Heart right ventricle (tissue), 16 donors: ENCODE data around the gene GUCY2F. TPM values are rescaled to one million over a fixed set of nuclear protein-coding genes. Genes with fewer than 3 reads are reported as not detected.

Experiments used
- ATAC-seq, 8 donors: fragments of 200-7000 bp; cut with Tn5 transposase; one replicate each; pipeline ENCODE4 v1.9.1; 2020; ENCODE audit warnings: mild to moderate bottlenecking in 8 of 8, moderate library complexity in 8 of 8, moderate number of reproducible peaks in 1 of 8
- DNase-seq, 2 donors: peaks; one replicate each; pipeline ENCODE4 v3.0.0-alpha.2; 2020
- H3K27ac ChIP-seq, 10 donors: fragments of 200-600 bp; sonication (generic) in 2 of 10; one replicate each; pipeline versions ENCODE4 v1.5.0 to v1.8.0; 2020 to 2022; ENCODE audit warnings: mild to moderate bottlenecking in 3 of 10
- H3K27me3 ChIP-seq, 7 donors: fragments of 200-600 bp; one replicate each; pipeline ENCODE4 v1.8.0; 2021 to 2022; ENCODE audit warnings: mild to moderate bottlenecking in 2 of 7
- H3K36me3 ChIP-seq, 9 donors: fragments of 200-600 bp; sonication (generic) in 1 of 9; one replicate each; pipeline versions ENCODE4 v1.5.0 to v1.8.0; 2020 to 2022; ENCODE audit warnings: mild to moderate bottlenecking in 2 of 9
- H3K4me1 ChIP-seq, 9 donors: fragments of 200-600 bp; sonication (generic) in 1 of 9; one replicate each; pipeline versions ENCODE4 v1.5.0 to v1.8.0; 2020 to 2022; ENCODE audit warnings: mild to moderate bottlenecking in 4 of 9
- H3K4me3 ChIP-seq, 10 donors: fragments of 200-600 bp; sonication (generic) in 2 of 10; one replicate each; pipeline versions ENCODE4 v1.5.0 to v1.8.0; 2020 to 2022; ENCODE audit warnings: mild to moderate bottlenecking in 7 of 10, moderate library complexity in 2 of 10
- H3K9me3 ChIP-seq, 11 donors: fragments of 200-600 bp in 10 of 11; sonication (generic) in 2 of 11; one replicate each; pipeline versions ENCODE4 v1.5.0 to v1.8.0; 2013 to 2022; ENCODE audit warnings: mild to moderate bottlenecking in 2 of 11, control low read depth in 1 of 11, moderate library complexity in 1 of 11
- WGBS, 2 donors: extraction: QIAGEN DNeasy Blood & Tissue Kit; methylation state at CpG; one replicate each; pipeline ENCODE4 v1.1.7; 2013; ENCODE audit warnings: inconsistent platforms in 1 of 2; 5-methylcytosine and 5-hydroxymethylcytosine counted together
- intact Hi-C, 10 donors: fragments of 100-400 bp; cut with DNase I; formaldehyde crosslinking; loops; one replicate each; pipeline versions ENCODE4 v1.11.1 to v1.14.2; 2022
- polyA plus RNA-seq, 2 donors: library from polyadenylated mRNA; stranded (reverse); fragments of 200-250 nt; gene quantifications; one replicate each; pipeline ENCODE4 v1.2.3, GENCODE V29; 2013
- total RNA-seq, 10 donors: library from RNA; stranded (reverse); fragmentation: NEBNext Ultra II Directional in 3 of 10; extraction: Animal tissue kit (Norgen Biotek cat#: 25700) in 3 of 10; gene quantifications; one replicate each; pipeline versions ENCODE4 v1.2.1 to v1.2.4, GENCODE V29; 2021 to 2023
- TF ChIP-seq, protein P1 (sequence below), 9 donors: fragments of 200-600 bp; sonication (generic) in 2 of 9; IDR thresholded peaks; one replicate each; pipeline versions ENCODE4 v1.5.0 to v1.8.0; 2021 to 2022; ENCODE audit warnings: antibody characterized with exemption in 9 of 9, mild to moderate bottlenecking in 5 of 9, moderate library complexity in 1 of 9
- donor health status: Arrhythmogenic right ventricular cardiomyopathy.
- donor health status: ischemic (EF 13 %, LVEDD 7.1; RV severe dilation, severe dysfunction).
- donor health status: healthy with polysubstance abuse.
- donor health status: DM: no; HTN: yes; CAD: no.
- donor health status: DM: no; HTN: no; CAD: no.
- donor health status: ischemic (EF 25% LVEDD 6.9; RV normal size, moderate dysfunction).
- donor health status: ischemic (EF 25% LVEDD 5.7; RV mildly dilated, moderate dysfunction).
- donor health status: healthy.
- donor health status: DM: yes; HTN: yes; CAD: no.
- donor health status: Ischemic cardiomyopathy.
- donor health status: ischemic (EF 35%, LVEDD 5.7; RV mildly dilated, moderate dysfunction).
- donor health status: nonischemic (EF 11% LVEDD 7.7; RV severe dilation, severe dysfunction).
- donor health status: DM: yes; HTN: yes; CAD: no.
- donor health status: PGD.
- donor health status: ischemic (EF 29% LVEDD 5.4; RV normal size, mild dysfunction).
- donor health status: nonischemic (EF 23%, LVEDD 6.1; RV moderate dilation, normal function).

Gene GUCY2F
- total and polyA plus RNA-seq, 12 donors, result not detected

DNA sequence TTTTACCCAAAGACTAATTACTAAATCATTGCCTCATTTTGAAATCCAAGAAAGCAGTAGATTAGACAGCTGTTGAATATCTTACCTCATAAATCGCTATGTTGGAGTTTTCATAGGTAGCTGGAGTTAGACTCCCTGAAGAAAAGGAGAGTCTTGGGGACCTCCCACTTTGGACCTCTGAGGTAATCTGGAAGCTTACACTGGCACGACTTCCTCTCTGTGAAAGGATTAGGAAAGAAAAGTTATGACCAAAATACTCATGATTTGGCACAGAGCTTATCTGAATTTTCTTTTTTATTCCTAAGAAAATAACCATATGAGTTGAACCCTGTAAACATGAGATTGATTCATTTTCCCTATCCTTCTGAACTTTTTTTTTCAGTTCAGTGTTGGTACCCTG is 40.6 kb downstream of the GUCY2F start:
- TF ChIP-seq, protein P1, sequence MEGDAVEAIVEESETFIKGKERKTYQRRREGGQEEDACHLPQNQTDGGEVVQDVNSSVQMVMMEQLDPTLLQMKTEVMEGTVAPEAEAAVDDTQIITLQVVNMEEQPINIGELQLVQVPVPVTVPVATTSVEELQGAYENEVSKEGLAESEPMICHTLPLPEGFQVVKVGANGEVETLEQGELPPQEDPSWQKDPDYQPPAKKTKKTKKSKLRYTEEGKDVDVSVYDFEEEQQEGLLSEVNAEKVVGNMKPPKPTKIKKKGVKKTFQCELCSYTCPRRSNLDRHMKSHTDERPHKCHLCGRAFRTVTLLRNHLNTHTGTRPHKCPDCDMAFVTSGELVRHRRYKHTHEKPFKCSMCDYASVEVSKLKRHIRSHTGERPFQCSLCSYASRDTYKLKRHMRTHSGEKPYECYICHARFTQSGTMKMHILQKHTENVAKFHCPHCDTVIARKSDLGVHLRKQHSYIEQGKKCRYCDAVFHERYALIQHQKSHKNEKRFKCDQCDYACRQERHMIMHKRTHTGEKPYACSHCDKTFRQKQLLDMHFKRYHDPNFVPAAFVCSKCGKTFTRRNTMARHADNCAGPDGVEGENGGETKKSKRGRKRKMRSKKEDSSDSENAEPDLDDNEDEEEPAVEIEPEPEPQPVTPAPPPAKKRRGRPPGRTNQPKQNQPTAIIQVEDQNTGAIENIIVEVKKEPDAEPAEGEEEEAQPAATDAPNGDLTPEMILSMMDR (IDR thresholded peaks at IDR 0.05), result no peak
- H3K4me1 ChIP-seq, result no peaks in the 10 kb centered on the region
- no peak overlapping the region for H3K4me3 ChIP-seq
- intact Hi-C loops, result no loop called here
- peaks cover 0 to 39% (median 0%) of the 10 kb centered on the region in 7 donors for H3K27me3 ChIP-seq
- no peaks in the 10 kb centered on the region for H3K9me3 ChIP-seq
- WGBS, 2 donors, result 52 to 63% methylated on average over 2 of the region's 2 CpGs
- ATAC-seq, result no peak
- H3K36me3 ChIP-seq, result no peaks in the 10 kb centered on the region
- DNase-seq, result no peak
- H3K27ac ChIP-seq, result no peak overlapping the region

GRCh38 chrX:109440475-109440874 is 41.4 kb downstream of the GUCY2F start:
- ATAC-seq (no peak), DNase-seq (no peak)
- peaks cover 0 to 39% (median 0%) of the 10 kb centered on the region in 7 donors for H3K27me3 ChIP-seq
- H3K4me1 ChIP-seq, result no peaks in the 10 kb centered on the region
- no peak overlapping the region for H3K27ac ChIP-seq
- TF ChIP-seq, protein P1 (IDR thresholded peaks at IDR 0.05), result no peak
- H3K9me3 ChIP-seq, result no peaks in the 10 kb centered on the region
- no peak overlapping the region for H3K4me3 ChIP-seq
- intact Hi-C loops, result no loop called here
- no peaks in the 10 kb centered on the region for H3K36me3 ChIP-seq

DNA sequence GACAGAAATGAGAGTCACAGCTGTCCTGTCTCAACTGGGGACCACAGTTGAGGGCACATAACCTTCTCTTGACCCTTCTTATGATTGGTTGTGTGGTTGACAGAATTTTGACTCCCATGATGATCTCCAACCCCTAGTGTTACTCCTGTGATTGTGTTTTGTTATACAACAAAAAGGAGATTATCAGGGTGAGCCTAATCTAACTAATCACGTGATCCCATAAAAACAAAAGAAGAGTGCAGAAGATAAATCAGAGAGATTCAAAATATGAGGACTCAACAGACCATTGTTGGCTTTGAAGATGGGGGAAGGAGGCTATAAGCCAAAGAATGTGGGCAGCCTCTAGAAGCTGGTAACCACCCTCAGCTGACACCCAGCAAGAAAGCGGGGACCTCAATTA is 72.7 kb downstream of the GUCY2F start:
- H3K27me3 ChIP-seq, result peaks cover 0 to 58% (median 0%) of the 10 kb centered on the region in 7 donors
- ATAC-seq, result no peak
- H3K36me3 ChIP-seq, result no peaks in the 10 kb centered on the region

DNA sequence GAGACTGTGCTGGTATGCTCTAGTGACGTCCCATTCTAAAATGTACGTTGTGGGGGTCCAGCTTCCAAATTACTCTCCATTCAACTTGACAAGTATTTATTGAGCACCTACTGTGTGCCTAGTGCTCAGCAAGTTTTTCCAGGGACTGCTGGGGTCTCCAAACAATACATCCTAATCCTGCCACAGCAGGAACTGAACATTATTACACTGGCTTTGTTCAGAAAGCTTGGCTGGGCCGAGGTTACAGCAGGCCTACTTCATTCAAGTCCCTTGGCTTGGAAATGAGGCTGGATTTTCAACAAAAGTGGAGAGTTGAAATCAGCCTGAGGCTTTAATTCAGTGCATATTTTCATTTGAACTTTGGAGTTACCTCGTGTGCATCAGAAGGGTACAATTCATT is 78.0 kb downstream of the GUCY2F start:
- WGBS, 2 donors, result 59 to 75% methylated on average over 4 of the region's 4 CpGs
- TF ChIP-seq, protein P1 (IDR thresholded peaks at IDR 0.05), result no peak

More for the DNA sequence above, 72.7 kb downstream of the GUCY2F start:
- no peaks in the 10 kb centered on the region for H3K4me1 ChIP-seq
- TF ChIP-seq, protein P1 (IDR thresholded peaks at IDR 0.05), result no peak
- whole genome bisulfite sequencing, 2 donors, result 80 to 84% methylated on average over 2 of the region's 2 CpGs
- no peaks in the 10 kb centered on the region for H3K9me3 ChIP-seq
- H3K4me3 ChIP-seq, result no peak overlapping the region
- intact Hi-C loops, result no loop called here
- H3K27ac ChIP-seq, result no peak overlapping the region
- no peak for DNase-seq

More for the DNA sequence above, 78.0 kb downstream of the GUCY2F start:
- intact Hi-C loops, result no loop called here
- ATAC-seq, result no peak
- Histone ChIP-seq H3K27me3 (peaks cover 0 to 54% (median 0%) of the 10 kb centered on the region in 7 donors), H3K36me3 (no peaks in the 10 kb centered on the region), H3K9me3 (no peaks in the 10 kb centered on the region), H3K4me1 (no peaks in the 10 kb centered on the region), H3K27ac (no peak overlapping the region), H3K4me3 (no peak overlapping the region)
- no peak for DNase-seq
